GM18498 (cell line): ENCODE measurements around the gene MYOF.

Experiments used
- ATAC-seq: cut with Tn5 transposase; IDR thresholded peaks from one replicate; pipeline ENCODE4 v1.9.1; 2021; ENCODE audit warnings: mild to moderate bottlenecking, moderate library complexity; ENCODE audit not compliant: unreplicated experiment

Gene MYOF

GRCh38 chr10:93482145-93482834 lies at the start of gene MYOF:
MYOF (minus strand) TSS chr10:93482334; CDS start chr10:93482194, 140 bp downstream.
- ATAC-seq = peak; percentile 78

GRCh38 chr10:93518531-93518930 lies 36.4 kb upstream of the MYOF start:
- no peak for ATAC-seq

GRCh38 chr10:93516006-93516380 lies 33.9 kb upstream of the MYOF start:
- ATAC-seq = no peak

- no peak for ATAC-seq
These were observed 33.2 kb upstream of the MYOF start for GRCh38 chr10:93515071-93516005.

- ATAC-seq = no peak
These were observed 32.4 kb upstream of the MYOF start for GRCh38 chr10:93514521-93514920.

GRCh38 chr10:93513091-93513490 lies 31.0 kb upstream of the MYOF start:
- no peak for ATAC-seq

- ATAC-seq = no peak
These were observed 30.4 kb upstream of the MYOF start for GRCh38 chr10:93512565-93512964.

- no peak for ATAC-seq
These were observed 27.7 kb upstream of the MYOF start for GRCh38 chr10:93509816-93510215.

GRCh38 chr10:93505075-93505474 lies 22.9 kb upstream of the MYOF start:
- no peak for ATAC-seq

GRCh38 chr10:93503075-93503474 lies 20.9 kb upstream of the MYOF start:
- ATAC-seq = peak; percentile 89

- ATAC-seq = no peak
These were observed 19.5 kb upstream of the MYOF start for GRCh38 chr10:93501650-93502049.

- ATAC-seq = no peak
These were observed 16.0 kb upstream of the MYOF start for GRCh38 chr10:93498166-93498565.

GRCh38 chr10:93496322-93497041 lies 14.3 kb upstream of the MYOF start, which contains the start of gene CEP55:
CEP55 (plus strand) TSS chr10:93496612; CDS start chr10:93500052, 3,440 bp downstream.
- ATAC-seq = peak; percentile 99

- ATAC-seq = peak; percentile 24
These were observed 13.7 kb upstream of the MYOF start for GRCh38 chr10:93495654-93496321.

- no peak for ATAC-seq
These were observed 12.4 kb upstream of the MYOF start for GRCh38 chr10:93494494-93494893.

- no peak for ATAC-seq
These were observed 11.0 kb upstream of the MYOF start for GRCh38 chr10:93493162-93493561.

GRCh38 chr10:93491602-93492121 lies 9.5 kb upstream of the MYOF start:
- ATAC-seq = no peak

GRCh38 chr10:93488956-93489528 lies 6.9 kb upstream of the MYOF start:
- ATAC-seq = no peak

- no peak for ATAC-seq
These were observed 3.6 kb upstream of the MYOF start for GRCh38 chr10:93485690-93486089.

GRCh38 chr10:93481637-93482144 lies 443 bp downstream of the MYOF start:
- ATAC-seq = no peak
